ENCODE measurements around the gene MDM1.

- TF ChIP-seq CTCF (conservative IDR thresholded peaks at IDR 0.05 in 1 of 2, IDR thresholded peaks at IDR 0.05 in 1 of 2; ENCODE audit: extremely low read depth in 1 of 2, insufficient read depth in 1 of 2, low read depth in 1 of 2, low read length in 2 of 2) (no peak), EZH2 (IDR thresholded peaks at IDR 0.05; ENCODE audit: borderline replicate concordance, low read length) (no peak)
Observed at GRCh38 chr12:68326716-68327115, 5.4 kb downstream of the MDM1 start.

Data from mammary epithelial cell (primary cell).